T-helper 2 cell (primary cell): Measurements from ENCODE around the gene GLS.
"Not testable (repeated sequence)": the region's sequence is repeated elsewhere in the genome, so short reads cannot be mapped to it uniquely, and the experiment has no call there.

ENCODE experiments used
- DNase-seq, 5 experiments: peaks; one replicate each; pipeline versions ENCODE4 v3.0.0 to v3.0.0-alpha.2; 2012 to 2022

The GLS gene

GRCh38 chr2:190856985-190857384, 23.6 kb upstream of the GLS start:
- no peak for DNase-seq

- DNase-seq: no peak
These were observed 21.8 kb upstream of the GLS start for GRCh38 chr2:190858817-190859216.

GRCh38 chr2:190859347-190860297, 21.0 kb upstream of the GLS start:
- DNase-seq: no peak

GRCh38 chr2:190860985-190861680, 19.5 kb upstream of the GLS start:
- no peak for DNase-seq

GRCh38 chr2:190862128-190862527, 18.5 kb upstream of the GLS start:
- DNase-seq: not testable (repeated sequence)

GRCh38 chr2:190862571-190862991, 18.0 kb upstream of the GLS start:
- DNase-seq: peak in 1 of 5 experiments; percentile 78

GRCh38 chr2:190863946-190864345, 16.7 kb upstream of the GLS start:
- DNase-seq: peak in 1 of 5 experiments; percentile 37

- no peak for DNase-seq
These were observed 16.2 kb upstream of the GLS start for GRCh38 chr2:190864375-190864774.

GRCh38 chr2:190867212-190867611, 13.4 kb upstream of the GLS start:
- no peak for DNase-seq

GRCh38 chr2:190867832-190868231, 12.8 kb upstream of the GLS start:
- no peak for DNase-seq

- DNase-seq: no peak
These were observed 10.9 kb upstream of the GLS start for GRCh38 chr2:190869721-190870120.

- DNase-seq: not testable (repeated sequence)
These were observed 7.2 kb upstream of the GLS start for GRCh38 chr2:190873451-190873850.

- DNase-seq: peak in 3 of 5 experiments; percentile 6 to 78 (median 15)
These were observed 4.7 kb upstream of the GLS start for GRCh38 chr2:190875891-190876290.

GRCh38 chr2:190876631-190877030, 4.0 kb upstream of the GLS start:
- DNase-seq: no peak

- no peak for DNase-seq
These were observed 3.2 kb upstream of the GLS start for GRCh38 chr2:190877436-190877835.

- DNase-seq: peak in 3 of 5 experiments; percentile 12 to 55 (median 25)
These were observed 895 bp upstream of the GLS start for GRCh38 chr2:190879474-190880377.

GRCh38 chr2:190881084-190881597, 520 bp downstream of the GLS start:
- no peak for DNase-seq

- peak; percentile 42 to 90 (median 69) for DNase-seq
These were observed 1.2 kb downstream of the GLS start for GRCh38 chr2:190881598-190882410.

- no peak for DNase-seq
These were observed 1.8 kb downstream of the GLS start for GRCh38 chr2:190882411-190882766.

GRCh38 chr2:190882856-190883582, 2.4 kb downstream of the GLS start:
- peak in 1 of 5 experiments; percentile 66 for DNase-seq

GRCh38 chr2:190885844-190886243, 5.2 kb downstream of the GLS start:
- not testable (repeated sequence) for DNase-seq
